Panc1 (cell line): ENCODE results near the gene ISCU.

Experiments
- CTCF ChIP-seq: fragments of 450-650 bp; IDR thresholded peaks from 2 replicates; pipeline ENCODE4 v1.5.1; 2017; ENCODE audit warnings: mild to moderate bottlenecking
- POLR2AphosphoS5 ChIP-seq: IDR thresholded peaks from 2 replicates; pipeline ENCODE4 v1.6.1; 2012; ENCODE audit warnings: mild to moderate bottlenecking, low read depth, low read length, moderate library complexity
- REST ChIP-seq, 2 experiments: IDR thresholded peaks; 2 replicates each; pipeline ENCODE4 v1.6.1; 2011 to 2012; ENCODE audit warnings: low read depth in 2 of 2, control low read depth in 1 of 2, low read length in 1 of 2, mild to moderate bottlenecking in 1 of 2, moderate library complexity in 1 of 2; ENCODE audit not compliant: insufficient read depth in 1 of 2
- TCF7L2 ChIP-seq: IDR thresholded peaks from 2 replicates; pipeline ENCODE4 v1.6.1; 2011; ENCODE audit warnings: mild to moderate bottlenecking, low read depth, low read length, inconsistent platforms

GRCh38 chr12:108570743-108571608 lies 8.6 kb downstream of the ISCU start:
- peak; percentile 56; the same call in 1 of the 2 replicates for TF ChIP-seq CTCF
- TF ChIP-seq POLR2AphosphoS5: no peak
- TF ChIP-seq TCF7L2: no peak
- TF ChIP-seq REST (IDR thresholded peaks at IDR 0.05; ENCODE audit: insufficient read depth in 1 of 2, low read depth in 2 of 2, low read length in 1 of 2): no peak
